B cell (primary cell): Measurements from ENCODE around the gene MAL. TPM values are rescaled to one million over a fixed set of nuclear protein-coding genes. Genes with fewer than 3 reads are reported as not detected.
"Not testable (repeated sequence)": the region's sequence is repeated elsewhere in the genome, so short reads cannot be mapped to it uniquely, and the experiment has no call there.

Source experiments
- ATAC-seq: fragments of 200-7000 bp; cut with Tn5 transposase; one replicate; pipeline ENCODE4 v1.10.0; 2021; ENCODE audit warnings: low read depth, mild to moderate bottlenecking, moderate number of reproducible peaks, moderate library complexity
- CTCF ChIA-PET: fragments of 350-600 bp; sonication (Branson Sonifier 250); formaldehyde crosslinking; loops from one replicate; lab custom pipeline; 2021; ENCODE audit warnings: antibody characterized with exemption, inconsistent platforms; lab: Charles Lee
- POLR2A ChIA-PET: fragments of 350-600 bp; sonication (Branson Sonifier 250); formaldehyde crosslinking; loops from one replicate; lab custom pipeline; 2021; ENCODE audit warnings: antibody characterized with exemption; lab: Charles Lee
- DNase-seq: peaks from one replicate; pipeline ENCODE4 v3.0.0; 2013
- H2AFZ ChIP-seq: 2 replicates; pipeline ENCODE4 v1.6.1; 2012; ENCODE audit warnings: mild to moderate bottlenecking, low read depth, low read length; ENCODE audit not compliant: insufficient read depth, poor library complexity, severe bottlenecking
- H3K27ac ChIP-seq, 2 donors: 1 replicate in 1 of 2; 2 replicates in 1 of 2; pipeline ENCODE4 v1.5.1; 2012 to 2013; ENCODE audit warnings: low read length in 2 of 2, mild to moderate bottlenecking in 2 of 2, moderate library complexity in 1 of 2
- H3K27me3 ChIP-seq, 4 experiments: fragments of 200-600 bp in 1 of 4; sonication (generic) in 1 of 4; replicated peaks in 1 of 4; 1 replicate in 2 of 4; 2 replicates in 2 of 4; pipeline versions ENCODE4 v1.6.1 to v1.7.0; 2013 to 2016; ENCODE audit warnings: low read length in 3 of 4, mild to moderate bottlenecking in 2 of 4, mixed read lengths in 1 of 4, moderate library complexity in 1 of 4; ENCODE audit not compliant: insufficient read depth in 4 of 4, control insufficient read depth in 3 of 4; ENCODE audit errors: control extremely low read depth in 1 of 4
- H3K36me3 ChIP-seq, 2 experiments: replicated peaks in 1 of 2; 1 replicate in 1 of 2; 2 replicates in 1 of 2; pipeline versions ENCODE4 v1.6.1 to v1.7.1; 2013; ENCODE audit warnings: low read length in 1 of 2; ENCODE audit not compliant: insufficient read depth in 2 of 2, control insufficient read depth in 1 of 2; ENCODE audit errors: control extremely low read depth in 1 of 2, extremely low read depth in 1 of 2
- H3K4me1 ChIP-seq, 2 donors: fragments of 200-600 bp in 1 of 2; sonication (generic) in 1 of 2; 1 replicate in 1 of 2; 2 replicates in 1 of 2; pipeline versions ENCODE4 v1.5.1 to v1.6.1; 2013 to 2017; ENCODE audit warnings: low read length in 2 of 2; ENCODE audit not compliant: control insufficient read depth in 2 of 2, insufficient read depth in 2 of 2
- H3K4me2 ChIP-seq: replicated peaks from 2 replicates; pipeline ENCODE3; 2012; ENCODE audit warnings: mild to moderate bottlenecking, low read depth, low read length; ENCODE audit not compliant: poor library complexity, severe bottlenecking
- H3K4me3 ChIP-seq, 5 experiments: fragments of 200-600 bp in 1 of 5; sonication (generic) in 1 of 5; 1 replicate in 3 of 5; 2 replicates in 2 of 5; pipeline versions ENCODE4 v1.5.1 to v1.7.0; 2011 to 2016; ENCODE audit warnings: low read length in 4 of 5, mild to moderate bottlenecking in 4 of 5, low read depth in 2 of 5, control low read depth in 1 of 5, moderate library complexity in 1 of 5; ENCODE audit not compliant: insufficient read depth in 1 of 5; ENCODE audit errors: control extremely low read depth in 1 of 5, extremely low read depth in 1 of 5
- H3K79me2 ChIP-seq: fragments of 200-600 bp; sonication (generic); one replicate; pipeline ENCODE4 v1.6.0; 2016; ENCODE audit warnings: low read length; ENCODE audit not compliant: control insufficient read depth, insufficient read depth
- H3K9ac ChIP-seq: fragments of 200-600 bp; sonication (generic); 2 replicates; pipeline ENCODE4 v1.6.1; 2017; ENCODE audit warnings: mild to moderate bottlenecking, low read length, moderate library complexity
- H3K9me3 ChIP-seq, 3 donors: one replicate each; pipeline versions ENCODE4 v1.6.1 to v1.7.1; 2013; ENCODE audit warnings: low read length in 2 of 3; ENCODE audit not compliant: control insufficient read depth in 2 of 3, insufficient read depth in 1 of 3; ENCODE audit errors: control extremely low read depth in 1 of 3
- H4K20me1 ChIP-seq: 2 replicates; pipeline ENCODE4 v1.6.0; 2012; ENCODE audit warnings: mild to moderate bottlenecking, low read length; ENCODE audit not compliant: insufficient read depth, control insufficient read depth, poor library complexity, severe bottlenecking
- H3K27ac Mint-ChIP-seq: one replicate; pipeline ENCODE4 v1.8.0; 2021; ENCODE audit warnings: mixed read lengths
- H3K27me3 Mint-ChIP-seq: one replicate; pipeline ENCODE4 v1.8.0; 2021; ENCODE audit warnings: mixed read lengths
- H3K4me1 Mint-ChIP-seq: one replicate; pipeline ENCODE4 v1.8.0; 2021; ENCODE audit warnings: mixed read lengths
- H3K4me3 Mint-ChIP-seq: one replicate; pipeline ENCODE4 v1.8.0; 2021; ENCODE audit warnings: mixed read lengths
- H3K9me3 Mint-ChIP-seq: one replicate; pipeline ENCODE4 v1.8.0; 2022; ENCODE audit warnings: mixed read lengths; ENCODE audit not compliant: insufficient read depth
- EZH2 ChIP-seq: IDR thresholded peaks from 2 replicates; pipeline ENCODE4 v1.6.1; 2012; ENCODE audit warnings: borderline replicate concordance, low read depth, mild to moderate bottlenecking, moderate library complexity, low read length; ENCODE audit not compliant: insufficient read depth, poor library complexity, severe bottlenecking
- WGBS: methylation state at CpG from one replicate; pipeline ENCODE4 v1.1.5; 2013; ENCODE audit warnings: missing lambda C conversion rate; ENCODE audit not compliant: insufficient coverage; 5-methylcytosine and 5-hydroxymethylcytosine counted together
- intact Hi-C: fragments of 100-400 bp; cut with micrococcal nuclease; formaldehyde crosslinking; loops from one replicate; pipeline ENCODE4 v1.10.0; 2022
- polyA plus RNA-seq: library from polyadenylated mRNA; depleted of rRNA; stranded (reverse); fragments of >200 nt; gene quantifications from 2 replicates; pipeline ENCODE4 v1.2.3, GENCODE V29; 2012
- total RNA-seq, 2 donors: library from RNA; stranded (reverse); fragments of 120-200 nt in 1 of 2; gene quantifications; 1 replicate in 1 of 2; 2 replicates in 1 of 2; pipeline versions ENCODE4 v1.2.3 to v1.2.4, GENCODE V29; 2013 to 2022
- TF ChIP-seq, protein P1 (sequence below): fragments of 200-600 bp; IDR thresholded peaks from one replicate; pipeline ENCODE4 v1.8.0; 2022; ENCODE audit warnings: antibody characterized with exemption, mild to moderate bottlenecking

MAL gene
- total and polyA plus RNA-seq, 2 donors (not counting 1 experiment from before 2014, with no cell fraction given): 0.74 to 3.0 TPM

- intact Hi-C loops: no loop called here
- WGBS: 100% methylated on average over 5 of the region's 5 CpGs
- Histone ChIP-seq H3K27ac (no peak overlapping the region), H3K4me3 (no peak overlapping the region), H3K9me3 (no peaks in the 10 kb centered on the region), H3K4me1 (no peaks in the 10 kb centered on the region), H3K27me3 (no peaks in the 10 kb centered on the region), H4K20me1 (no peaks in the 10 kb centered on the region), H3K36me3 (peaks cover 7 to 53% of the 10 kb centered on the region in 2 experiments), H3K4me2 (no peak overlapping the region), H3K79me2 (no peaks in the 10 kb centered on the region), H3K9ac (no peak overlapping the region), H2AFZ (no peak overlapping the region)
- no peaks in the 10 kb centered on the region for H3K9me3 Mint-ChIP-seq
- ChIA-PET POLR2A (no interaction called here), CTCF (interaction anchor here (0.8 kb wide), 1 partner anchor 8 kb away, joined by 4 read pairs; no protein-coding TSS in a partner anchor)
- H3K27me3 Mint-ChIP-seq: no peaks in the 10 kb centered on the region
- no peak for DNase-seq
- H3K4me1 Mint-ChIP-seq: no peaks in the 10 kb centered on the region
- ATAC-seq: no peak
- H3K4me3 Mint-ChIP-seq: no peak overlapping the region
- TF ChIP-seq EZH2: no peak
- TF ChIP-seq, protein P1, sequence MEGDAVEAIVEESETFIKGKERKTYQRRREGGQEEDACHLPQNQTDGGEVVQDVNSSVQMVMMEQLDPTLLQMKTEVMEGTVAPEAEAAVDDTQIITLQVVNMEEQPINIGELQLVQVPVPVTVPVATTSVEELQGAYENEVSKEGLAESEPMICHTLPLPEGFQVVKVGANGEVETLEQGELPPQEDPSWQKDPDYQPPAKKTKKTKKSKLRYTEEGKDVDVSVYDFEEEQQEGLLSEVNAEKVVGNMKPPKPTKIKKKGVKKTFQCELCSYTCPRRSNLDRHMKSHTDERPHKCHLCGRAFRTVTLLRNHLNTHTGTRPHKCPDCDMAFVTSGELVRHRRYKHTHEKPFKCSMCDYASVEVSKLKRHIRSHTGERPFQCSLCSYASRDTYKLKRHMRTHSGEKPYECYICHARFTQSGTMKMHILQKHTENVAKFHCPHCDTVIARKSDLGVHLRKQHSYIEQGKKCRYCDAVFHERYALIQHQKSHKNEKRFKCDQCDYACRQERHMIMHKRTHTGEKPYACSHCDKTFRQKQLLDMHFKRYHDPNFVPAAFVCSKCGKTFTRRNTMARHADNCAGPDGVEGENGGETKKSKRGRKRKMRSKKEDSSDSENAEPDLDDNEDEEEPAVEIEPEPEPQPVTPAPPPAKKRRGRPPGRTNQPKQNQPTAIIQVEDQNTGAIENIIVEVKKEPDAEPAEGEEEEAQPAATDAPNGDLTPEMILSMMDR: no peak
- no peak overlapping the region for H3K27ac Mint-ChIP-seq
Measured at GRCh38 chr2:95087379-95087778, 61.9 kb downstream of the MAL start.

- Histone ChIP-seq H3K36me3 (peaks cover 7 to 43% of the 10 kb centered on the region in 2 experiments), H3K4me3 (no peak overlapping the region), H3K27me3 (no peaks in the 10 kb centered on the region), H3K4me1 (no peaks in the 10 kb centered on the region), H3K9me3 (no peaks in the 10 kb centered on the region), H2AFZ (no peak overlapping the region), H3K9ac (no peak overlapping the region), H3K27ac (no peak overlapping the region), H3K79me2 (no peaks in the 10 kb centered on the region), H4K20me1 (no peaks in the 10 kb centered on the region), H3K4me2 (no peak overlapping the region)
- peaks cover 3% of the 10 kb centered on the region for H3K4me1 Mint-ChIP-seq
- no peak overlapping the region for H3K4me3 Mint-ChIP-seq
- no peaks in the 10 kb centered on the region for H3K27me3 Mint-ChIP-seq
- no CpG with 5 or more reads among the region's 6 CpGs for WGBS
- POLR2A ChIA-PET: no interaction called here
- ATAC-seq (no peak), DNase-seq (no peak)
- TF ChIP-seq EZH2: no peak
- TF ChIP-seq, protein P1: no peak
- H3K27ac Mint-ChIP-seq: no peak overlapping the region
- CTCF ChIA-PET: no interaction called here
- intact Hi-C loops: no loop called here
- H3K9me3 Mint-ChIP-seq: no peaks in the 10 kb centered on the region
Measured at GRCh38 chr2:95091885-95092555, 66.5 kb downstream of the MAL start.

- H2AFZ ChIP-seq, H3K4me3 Mint-ChIP-seq, H3K79me2 ChIP-seq, H3K4me1 ChIP-seq, intact Hi-C loops, H3K27me3 Mint-ChIP-seq, H3K27ac ChIP-seq, H3K27me3 ChIP-seq, H3K9me3 ChIP-seq, H3K27ac Mint-ChIP-seq, H4K20me1 ChIP-seq, H3K4me3 ChIP-seq, H3K4me2 ChIP-seq, ATAC-seq, H3K9ac ChIP-seq, H3K4me1 Mint-ChIP-seq, DNase-seq, H3K9me3 Mint-ChIP-seq, POLR2A ChIA-PET, CTCF ChIA-PET: not testable (repeated sequence)
- peaks cover 16 to 36% of the 10 kb centered on the region in 2 experiments for H3K36me3 ChIP-seq
- WGBS: 100% methylated on average over 1 of the region's 5 CpGs
Measured at GRCh38 chr2:95098273-95098672, 72.8 kb downstream of the MAL start.
